OCI-LY1 (cell line): ENCODE data around the gene ARMC9.

Experiments
- CTCF ChIP-seq: fragments of 200-600 bp; sonication (generic), shearing (Covaris generic); IDR thresholded peaks from 2 replicates; pipeline ENCODE4 v1.5.1; 2017; ENCODE audit warnings: mild to moderate bottlenecking, antibody characterized with exemption, low read length, moderate library complexity, mixed read lengths
- EZH2 ChIP-seq: fragments of 200-600 bp; sonication (generic), shearing (Covaris generic); IDR thresholded peaks from 2 replicates; pipeline ENCODE4 v1.8.0; 2017; ENCODE audit warnings: borderline replicate concordance, mixed run types, mild to moderate bottlenecking, antibody characterized with exemption, low read length, moderate library complexity, mixed read lengths

- TF ChIP-seq CTCF = no peak
- TF ChIP-seq EZH2 = no peak
Observed at GRCh38 chr2:231334981-231335380, 136.6 kb downstream of the ARMC9 start.
